Measurements from ENCODE around the gene DGAT2. TPM values are rescaled to one million over a fixed set of nuclear protein-coding genes. Genes with fewer than 3 reads are reported as not detected.

Gene DGAT2
- polyA plus RNA-seq, 1 donor (not counting 4 experiments of a cell fraction or from before 2014, with no cell fraction given): 1.8 TPM

- no peak for TF ChIP-seq CTCF (optimal IDR thresholded peaks at IDR 0.05 in 1 of 3, IDR thresholded peaks at IDR 0.05 in 1 of 3, conservative IDR thresholded peaks at IDR 0.05 in 1 of 3; ENCODE audit: extremely low read depth in 1 of 3, insufficient read depth in 2 of 3, low read length in 3 of 3)
- TF ChIP-seq EZH2 (IDR thresholded peaks at IDR 0.05; ENCODE audit: low read length): no peak
- dilution Hi-C loops (cut with MboI; ENCODE audit: extremely low pct_ligation_motif_present, low sequenced_read_pairs): no loop called here
- H3K36me3 ChIP-seq (ENCODE audit: control insufficient read depth in 2 of 2, extremely low read depth in 1 of 2, insufficient read depth in 2 of 2, low read length in 2 of 2): no peaks in the 10 kb centered on the region
- no peak overlapping the region for H3K27ac ChIP-seq (ENCODE audit: control insufficient read depth, insufficient read depth, low read length)
- no peaks in the 10 kb centered on the region for H4K20me1 ChIP-seq (ENCODE audit: control insufficient read depth, extremely low read depth, insufficient read depth, low read length)
- no peaks in the 10 kb centered on the region for H3K79me2 ChIP-seq (ENCODE audit: control insufficient read depth, insufficient read depth, low read length)
- no peak overlapping the region for H3K9ac ChIP-seq (ENCODE audit: control insufficient read depth, extremely low read depth, insufficient read depth, low read length)
- no peaks in the 10 kb centered on the region for H3K27me3 ChIP-seq (ENCODE audit: control insufficient read depth, extremely low read depth, insufficient read depth, low read length)
- no peak for FAIRE-seq
- H3K4me1 ChIP-seq (ENCODE audit: control insufficient read depth, extremely low read depth, insufficient read depth, low read length): peaks cover 35% of the 10 kb centered on the region
- no peak for DNase-seq (ENCODE audit: low read depth, low spot score)
- H2AFZ ChIP-seq (ENCODE audit: control insufficient read depth, low read length): no peak overlapping the region
- no peak overlapping the region for H3K4me3 ChIP-seq (ENCODE audit: control insufficient read depth in 2 of 3, extremely low read depth in 1 of 3, insufficient read depth in 2 of 3, low read depth in 1 of 3, low read length in 3 of 3)
- H3K9me1 ChIP-seq (ENCODE audit: control insufficient read depth, extremely low read depth, insufficient read depth, low read length): peaks cover 3% of the 10 kb centered on the region
- H3K9me3 ChIP-seq (ENCODE audit: control insufficient read depth, low read depth, low read length): no peaks in the 10 kb centered on the region
- H3K4me2 ChIP-seq (ENCODE audit: control insufficient read depth, extremely low read depth, insufficient read depth, low read depth, low read length): no peak overlapping the region
These were observed 31.6 kb downstream of the DGAT2 start for GRCh38 chr11:75800136-75800675.

DNA sequence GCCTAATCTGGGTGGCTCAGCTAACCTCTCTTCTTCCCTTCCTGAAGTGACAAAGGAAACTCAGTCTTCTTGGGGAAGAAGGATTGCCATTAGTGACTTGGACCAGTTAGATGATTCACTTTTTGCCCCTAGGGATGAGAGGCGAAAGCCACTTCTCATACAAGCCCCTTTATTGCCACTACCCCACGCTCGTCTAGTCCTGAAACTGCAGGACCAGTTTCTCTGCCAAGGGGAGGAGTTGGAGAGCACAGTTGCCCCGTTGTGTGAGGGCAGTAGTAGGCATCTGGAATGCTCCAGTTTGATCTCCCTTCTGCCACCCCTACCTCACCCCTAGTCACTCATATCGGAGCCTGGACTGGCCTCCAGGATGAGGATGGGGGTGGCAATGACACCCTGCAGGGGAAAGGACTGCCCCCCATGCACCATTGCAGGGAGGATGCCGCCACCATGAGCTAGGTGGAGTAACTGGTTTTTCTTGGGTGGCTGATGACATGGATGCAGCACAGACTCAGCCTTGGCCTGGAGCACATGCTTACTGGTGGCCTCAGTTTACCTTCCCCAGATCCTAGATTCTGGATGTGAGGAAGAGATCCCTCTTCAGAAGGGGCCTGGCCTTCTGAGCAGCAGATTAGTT lies 32.3 kb downstream of the DGAT2 start:
- H3K4me1 ChIP-seq (ENCODE audit: control insufficient read depth, extremely low read depth, insufficient read depth, low read length): peaks cover 29% of the 10 kb centered on the region
- H3K4me3 ChIP-seq (ENCODE audit: control insufficient read depth in 2 of 3, extremely low read depth in 1 of 3, insufficient read depth in 2 of 3, low read depth in 1 of 3, low read length in 3 of 3): no peak overlapping the region
- no peaks in the 10 kb centered on the region for H3K9me3 ChIP-seq (ENCODE audit: control insufficient read depth, low read depth, low read length)
- H3K4me2 ChIP-seq (ENCODE audit: control insufficient read depth, extremely low read depth, insufficient read depth, low read depth, low read length): no peak overlapping the region
- no peak overlapping the region for H3K27ac ChIP-seq (ENCODE audit: control insufficient read depth, insufficient read depth, low read length)
- dilution Hi-C loops (cut with MboI; ENCODE audit: extremely low pct_ligation_motif_present, low sequenced_read_pairs): no loop called here
- no peak overlapping the region for H3K9ac ChIP-seq (ENCODE audit: control insufficient read depth, extremely low read depth, insufficient read depth, low read length)
- TF ChIP-seq CTCF (optimal IDR thresholded peaks at IDR 0.05 in 1 of 3, IDR thresholded peaks at IDR 0.05 in 1 of 3, conservative IDR thresholded peaks at IDR 0.05 in 1 of 3; ENCODE audit: extremely low read depth in 1 of 3, insufficient read depth in 2 of 3, low read length in 3 of 3): peak in 1 of 3 experiments; percentile 41
- TF ChIP-seq EZH2 (IDR thresholded peaks at IDR 0.05; ENCODE audit: low read length): no peak
- peak overlapping the region; percentile 44 for H2AFZ ChIP-seq (ENCODE audit: control insufficient read depth, low read length)
- no peaks in the 10 kb centered on the region for H3K79me2 ChIP-seq (ENCODE audit: control insufficient read depth, insufficient read depth, low read length)
- no peaks in the 10 kb centered on the region for H3K9me1 ChIP-seq (ENCODE audit: control insufficient read depth, extremely low read depth, insufficient read depth, low read length)
- no peaks in the 10 kb centered on the region for H3K36me3 ChIP-seq (ENCODE audit: control insufficient read depth in 2 of 2, extremely low read depth in 1 of 2, insufficient read depth in 2 of 2, low read length in 2 of 2)
- FAIRE-seq: peak; percentile 73
- H4K20me1 ChIP-seq (ENCODE audit: control insufficient read depth, extremely low read depth, insufficient read depth, low read length): no peaks in the 10 kb centered on the region
- H3K27me3 ChIP-seq (ENCODE audit: control insufficient read depth, extremely low read depth, insufficient read depth, low read length): no peaks in the 10 kb centered on the region
- no peak for DNase-seq (ENCODE audit: low read depth, low spot score)
